Mucosa of rectum (tissue), 2 donors: ENCODE results near the gene CLEC18B.
"Not testable (repeated sequence)": the region's sequence is repeated elsewhere in the genome, so short reads cannot be mapped to it uniquely, and the experiment has no call there.

ENCODE experiments used
- H3K27ac ChIP-seq, 2 donors: one replicate each; pipeline ENCODE4 v1.7.0; 2013; ENCODE audit warnings: inconsistent platforms in 2 of 2, low read depth in 2 of 2, low read length in 2 of 2
- H3K27me3 ChIP-seq, 2 donors: one replicate each; pipeline ENCODE4 v1.7.0; 2013; ENCODE audit warnings: low read length in 2 of 2; ENCODE audit not compliant: control insufficient read depth in 2 of 2, insufficient read depth in 2 of 2
- H3K36me3 ChIP-seq, 2 donors: one replicate each; pipeline ENCODE4 v1.7.0; 2013; ENCODE audit warnings: low read length in 2 of 2; ENCODE audit not compliant: control insufficient read depth in 2 of 2, insufficient read depth in 2 of 2
- H3K4me1 ChIP-seq, 2 donors: one replicate each; pipeline ENCODE4 v1.7.0; 2013; ENCODE audit warnings: low read length in 2 of 2, mild to moderate bottlenecking in 1 of 2; ENCODE audit not compliant: control insufficient read depth in 2 of 2, insufficient read depth in 2 of 2
- H3K4me3 ChIP-seq, 2 donors: one replicate each; pipeline ENCODE4 v1.7.0; 2013; ENCODE audit warnings: low read length in 2 of 2
- H3K9ac ChIP-seq, 2 donors: one replicate each; pipeline ENCODE4 v1.7.0; 2013; ENCODE audit warnings: low read length in 2 of 2, low read depth in 1 of 2, mild to moderate bottlenecking in 1 of 2
- H3K9me3 ChIP-seq, 2 donors: one replicate each; pipeline ENCODE4 v1.7.0; 2013; ENCODE audit warnings: low read length in 2 of 2; ENCODE audit not compliant: control insufficient read depth in 2 of 2
- donor health status: healthy.
- donor health status: Normal muscosa, but diverticular disease.

Gene CLEC18B

GRCh38 chr16:74382339-74383034, 38.8 kb downstream of the CLEC18B start:
- H3K27me3 ChIP-seq, H3K4me3 ChIP-seq, H3K27ac ChIP-seq, H3K4me1 ChIP-seq, H3K36me3 ChIP-seq, H3K9ac ChIP-seq, H3K9me3 ChIP-seq: not testable (repeated sequence)

- not testable (repeated sequence) for H3K36me3 ChIP-seq, H3K4me1 ChIP-seq, H3K4me3 ChIP-seq, H3K27me3 ChIP-seq, H3K9me3 ChIP-seq, H3K9ac ChIP-seq, H3K27ac ChIP-seq
Observed at GRCh38 chr16:74373847-74374184, 47.5 kb downstream of the CLEC18B start.

- no peaks in the 10 kb centered on the region for H3K27me3 ChIP-seq
- H3K9ac ChIP-seq = no peak overlapping the region
- H3K4me3 ChIP-seq = no peak overlapping the region
- no peaks in the 10 kb centered on the region for H3K4me1 ChIP-seq
- no peaks in the 10 kb centered on the region for H3K36me3 ChIP-seq
- no peak overlapping the region for H3K27ac ChIP-seq
- H3K9me3 ChIP-seq = no peaks in the 10 kb centered on the region
Observed at GRCh38 chr16:74372953-74373846, 48.1 kb downstream of the CLEC18B start.

GRCh38 chr16:74372369-74372768, 48.9 kb downstream of the CLEC18B start:
- no peaks in the 10 kb centered on the region for H3K4me1 ChIP-seq
- no peak overlapping the region for H3K4me3 ChIP-seq
- H3K9ac ChIP-seq = no peak overlapping the region

GRCh38 chr16:74370338-74371135, 50.7 kb downstream of the CLEC18B start:
- H3K27me3 ChIP-seq, H3K9me3 ChIP-seq, H3K27ac ChIP-seq, H3K4me3 ChIP-seq, H3K36me3 ChIP-seq, H3K4me1 ChIP-seq, H3K9ac ChIP-seq: not testable (repeated sequence)

More at GRCh38 chr16:74372369-74372768, 48.9 kb downstream of the CLEC18B start:
- Histone ChIP-seq H3K27me3 (no peaks in the 10 kb centered on the region), H3K36me3 (no peaks in the 10 kb centered on the region), H3K9me3 (no peaks in the 10 kb centered on the region), H3K27ac (no peak overlapping the region)

- H3K4me1 ChIP-seq, H3K9me3 ChIP-seq, H3K27me3 ChIP-seq: not testable (repeated sequence)
- H3K9ac ChIP-seq = peak overlapping the region; percentile 75 to 78
- H3K36me3 ChIP-seq = peaks cover 2 to 10% of the 10 kb centered on the region in 2 donors
- H3K27ac ChIP-seq = peak overlapping the region; percentile 76 to 77
- peak overlapping the region; percentile 86 for H3K4me3 ChIP-seq
Observed at GRCh38 chr16:74368002-74368911, 53.0 kb downstream of the CLEC18B start.

- H3K9me3 ChIP-seq, H3K27me3 ChIP-seq, H3K4me1 ChIP-seq: not testable (repeated sequence)
- H3K9ac ChIP-seq = peak overlapping the region; percentile 75 to 78
- peak overlapping the region; percentile 51 to 77 for H3K27ac ChIP-seq
- peak overlapping the region; percentile 86 for H3K4me3 ChIP-seq
- H3K36me3 ChIP-seq = peaks cover 5 to 12% of the 10 kb centered on the region in 2 donors
Observed at GRCh38 chr16:74367469-74368001, 53.7 kb downstream of the CLEC18B start.

GRCh38 chr16:74361646-74362610, 59.4 kb downstream of the CLEC18B start:
- H3K27ac ChIP-seq, H3K4me1 ChIP-seq, H3K9me3 ChIP-seq, H3K4me3 ChIP-seq, H3K9ac ChIP-seq, H3K27me3 ChIP-seq: not testable (repeated sequence)
- peaks cover 13 to 20% of the 10 kb centered on the region in 2 donors for H3K36me3 ChIP-seq
